Activated CD8-positive, alpha-beta T cell treated with anti-CD3 and anti-CD28 coated beads for 36 hours (primary cell): ENCODE results near the gene PTPRD. TPM values are rescaled to one million over a fixed set of nuclear protein-coding genes. Genes with fewer than 3 reads are reported as not detected.

Experiments used
- ATAC-seq: fragments of 200-7000 bp; cut with Tn5 transposase; one replicate; pipeline ENCODE4 v1.10.0; 2021; ENCODE audit warnings: mild to moderate bottlenecking, moderate library complexity
- CTCF ChIA-PET: fragments of 350-600 bp; sonication (Branson Sonifier 250); formaldehyde crosslinking; loops from one replicate; lab custom pipeline; 2021; ENCODE audit warnings: antibody characterized with exemption; lab: Charles Lee
- POLR2A ChIA-PET: fragments of 350-600 bp; sonication (Branson Sonifier 250); formaldehyde crosslinking; loops from one replicate; lab custom pipeline; 2021; ENCODE audit warnings: antibody characterized with exemption; lab: Charles Lee
- DNase-seq: peaks from one replicate; pipeline ENCODE4 v3.0.0-alpha.2; 2020
- H3K27ac Mint-ChIP-seq: one replicate; pipeline ENCODE4 v1.8.0; 2021; ENCODE audit warnings: mild to moderate bottlenecking, mixed read lengths
- H3K27me3 Mint-ChIP-seq: one replicate; pipeline ENCODE4 v1.8.0; 2021; ENCODE audit warnings: mixed read lengths
- H3K36me3 Mint-ChIP-seq: one replicate; pipeline ENCODE4 v1.8.0; 2021; ENCODE audit warnings: low read depth, mixed read lengths
- H3K4me1 Mint-ChIP-seq: one replicate; pipeline ENCODE4 v1.8.0; 2021; ENCODE audit warnings: low read depth, mixed read lengths
- H3K4me3 Mint-ChIP-seq: one replicate; pipeline ENCODE4 v1.8.0; 2021; ENCODE audit warnings: mild to moderate bottlenecking, moderate library complexity, mixed read lengths
- H3K9me3 Mint-ChIP-seq: one replicate; pipeline ENCODE4 v1.8.0; 2021; ENCODE audit warnings: mixed read lengths
- CTCF ChIP-seq: fragments of 200-600 bp; IDR thresholded peaks from one replicate; pipeline ENCODE4 v1.8.0; 2022; ENCODE audit warnings: antibody characterized with exemption, mild to moderate bottlenecking
- intact Hi-C: fragments of 100-400 bp; cut with micrococcal nuclease; formaldehyde crosslinking; loops from one replicate; pipeline ENCODE4 v1.10.0; 2022
- total RNA-seq, 2 experiments: library from RNA; stranded (reverse); gene quantifications; one replicate each; pipeline ENCODE4 v1.2.3, GENCODE V29; 2021

The PTPRD gene
- total RNA-seq, 2 experiments from 2014 or later: not detected

GRCh38 chr9:8809741-8810140 is 1803.1 kb downstream of the PTPRD start:
- H3K4me1 Mint-ChIP-seq: no peaks in the 10 kb centered on the region
- ATAC-seq: no peak
- H3K4me3 Mint-ChIP-seq: no peak overlapping the region
- DNase-seq: no peak
- intact Hi-C loops: loop anchor here (10.0 kb wide), 1 partner anchor 65 kb away; no protein-coding TSS in a partner anchor
- no peaks in the 10 kb centered on the region for H3K9me3 Mint-ChIP-seq
- no peaks in the 10 kb centered on the region for H3K36me3 Mint-ChIP-seq
- ChIA-PET CTCF (no interaction called here), POLR2A (no interaction called here)
- no peak for TF ChIP-seq CTCF
- no peaks in the 10 kb centered on the region for H3K27me3 Mint-ChIP-seq
- H3K27ac Mint-ChIP-seq: no peak overlapping the region

- no peak overlapping the region for H3K27ac Mint-ChIP-seq
- ChIA-PET POLR2A (no interaction called here), CTCF (no interaction called here)
- H3K27me3 Mint-ChIP-seq: no peaks in the 10 kb centered on the region
- intact Hi-C loops: loop anchor here (10.0 kb wide), 1 partner anchor 61 kb away; no protein-coding TSS in a partner anchor
- no peaks in the 10 kb centered on the region for H3K36me3 Mint-ChIP-seq
- TF ChIP-seq CTCF: no peak
- no peaks in the 10 kb centered on the region for H3K9me3 Mint-ChIP-seq
- ATAC-seq (no peak), DNase-seq (no peak)
- no peaks in the 10 kb centered on the region for H3K4me1 Mint-ChIP-seq
- no peak overlapping the region for H3K4me3 Mint-ChIP-seq
These were observed 1806.7 kb downstream of the PTPRD start for GRCh38 chr9:8806150-8806549.

DNA sequence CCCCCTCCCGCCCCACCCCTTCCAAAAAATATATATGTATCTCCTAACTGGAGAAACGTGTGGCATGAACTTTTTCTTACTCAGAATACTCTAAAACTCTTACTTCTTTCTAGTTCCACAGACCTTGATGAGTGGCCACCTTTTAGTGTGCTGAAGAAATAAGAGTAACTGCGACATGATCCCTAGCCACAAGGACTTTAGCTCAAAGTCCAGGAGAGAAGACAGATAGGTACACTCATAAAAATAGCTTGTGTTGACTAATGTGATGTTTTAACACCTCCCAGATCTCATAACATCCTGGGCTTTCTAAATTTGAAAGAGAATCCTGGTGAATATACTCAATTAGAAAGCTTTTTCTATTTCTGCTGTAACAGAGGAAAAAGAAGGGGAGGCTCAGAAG is 1808.2 kb downstream of the PTPRD start:
- Mint-ChIP-seq H3K36me3 (no peaks in the 10 kb centered on the region), H3K4me3 (no peak overlapping the region), H3K27me3 (no peaks in the 10 kb centered on the region), H3K27ac (no peak overlapping the region), H3K9me3 (no peaks in the 10 kb centered on the region), H3K4me1 (no peaks in the 10 kb centered on the region)
- CTCF ChIA-PET: no interaction called here
- intact Hi-C loops: loop anchor here (10.0 kb wide), 1 partner anchor 60 kb away; no protein-coding TSS in a partner anchor
- no peak for DNase-seq
- ATAC-seq: no peak
- TF ChIP-seq CTCF: no peak
- POLR2A ChIA-PET: no interaction called here

GRCh38 chr9:8802242-8802641 is 1810.6 kb downstream of the PTPRD start:
- ChIA-PET POLR2A (no interaction called here), CTCF (no interaction called here)
- Mint-ChIP-seq H3K36me3 (no peaks in the 10 kb centered on the region), H3K4me1 (no peaks in the 10 kb centered on the region), H3K27ac (no peak overlapping the region), H3K4me3 (no peak overlapping the region), H3K9me3 (no peaks in the 10 kb centered on the region), H3K27me3 (no peaks in the 10 kb centered on the region)
- no peak for DNase-seq
- no peak for TF ChIP-seq CTCF
- no peak for ATAC-seq
- intact Hi-C loops: loop anchor here (10.0 kb wide), 1 partner anchor 57 kb away; no protein-coding TSS in a partner anchor

DNA sequence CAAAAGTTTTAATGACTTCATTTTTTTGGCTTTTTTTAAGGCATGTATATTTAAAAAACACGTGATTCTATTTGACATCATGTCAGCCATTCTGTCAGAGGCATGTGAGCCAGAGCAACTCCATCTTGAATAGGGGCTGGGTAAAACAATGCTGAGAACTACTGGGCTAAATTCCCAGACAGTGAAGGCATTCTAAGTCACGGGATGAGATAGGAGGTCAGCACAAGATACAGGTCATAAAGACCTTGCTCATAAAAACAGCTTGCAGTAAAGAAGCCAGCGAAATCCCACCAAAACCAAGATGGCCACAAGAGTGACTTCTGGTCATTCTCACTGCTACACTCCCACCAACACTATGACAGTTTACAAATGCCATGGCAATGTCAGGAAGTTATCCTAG is 1812.6 kb downstream of the PTPRD start:
- H3K4me1 Mint-ChIP-seq: no peaks in the 10 kb centered on the region
- H3K27ac Mint-ChIP-seq: no peak overlapping the region
- no peak for TF ChIP-seq CTCF
- intact Hi-C loops: loop anchor here (10.0 kb wide), 1 partner anchor 55 kb away; no protein-coding TSS in a partner anchor
- no peaks in the 10 kb centered on the region for H3K36me3 Mint-ChIP-seq
- CTCF ChIA-PET: no interaction called here
- no peaks in the 10 kb centered on the region for H3K9me3 Mint-ChIP-seq
- H3K27me3 Mint-ChIP-seq: no peaks in the 10 kb centered on the region
- POLR2A ChIA-PET: no interaction called here
- no peak overlapping the region for H3K4me3 Mint-ChIP-seq
- no peak for ATAC-seq
- no peak for DNase-seq
